DMS153 (cell line): Measurements from ENCODE around the gene ULK4.
"Not testable (repeated sequence)": the region's sequence is repeated elsewhere in the genome, so short reads cannot be mapped to it uniquely, and the experiment has no call there.

Experiments used
- DNase-seq: peaks from one replicate; lab custom pipeline; 2025; lab: John Stamatoyannopoulos, UW

Gene ULK4

GRCh38 chr3:41315126-41315525 is 646.8 kb downstream of the ULK4 start:
- DNase-seq = no peak

- no peak for DNase-seq
These were observed 653.8 kb downstream of the ULK4 start for GRCh38 chr3:41308119-41308518.

- no peak for DNase-seq
These were observed 654.8 kb downstream of the ULK4 start for GRCh38 chr3:41307065-41307464.

GRCh38 chr3:41304593-41304992 is 657.3 kb downstream of the ULK4 start:
- DNase-seq = no peak

GRCh38 chr3:41302295-41302694 is 659.6 kb downstream of the ULK4 start:
- no peak for DNase-seq

- DNase-seq = no peak
These were observed 660.4 kb downstream of the ULK4 start for GRCh38 chr3:41301548-41301947.

GRCh38 chr3:41299036-41299435 is 662.9 kb downstream of the ULK4 start:
- DNase-seq = no peak

GRCh38 chr3:41297750-41298149 is 664.2 kb downstream of the ULK4 start:
- no peak for DNase-seq

- no peak for DNase-seq
These were observed 665.3 kb downstream of the ULK4 start for GRCh38 chr3:41296556-41296955.

- no peak for DNase-seq
These were observed 666.2 kb downstream of the ULK4 start for GRCh38 chr3:41295740-41296139.

GRCh38 chr3:41293169-41293681 is 668.7 kb downstream of the ULK4 start:
- no peak for DNase-seq

GRCh38 chr3:41290736-41291135 is 671.2 kb downstream of the ULK4 start:
- no peak for DNase-seq

- DNase-seq = no peak
These were observed 671.6 kb downstream of the ULK4 start for GRCh38 chr3:41290306-41290705.

GRCh38 chr3:41288785-41289184 is 673.1 kb downstream of the ULK4 start:
- no peak for DNase-seq

GRCh38 chr3:41286305-41286704 is 675.6 kb downstream of the ULK4 start:
- DNase-seq = no peak

- DNase-seq = not testable (repeated sequence)
These were observed 677.0 kb downstream of the ULK4 start for GRCh38 chr3:41284934-41285333.

GRCh38 chr3:41277790-41278465 is 684.0 kb downstream of the ULK4 start:
- peak; percentile 38 for DNase-seq

GRCh38 chr3:41276191-41276590 is 685.7 kb downstream of the ULK4 start:
- DNase-seq = no peak

GRCh38 chr3:41274944-41275668 is 686.8 kb downstream of the ULK4 start:
- no peak for DNase-seq

GRCh38 chr3:41272667-41273066 is 689.2 kb downstream of the ULK4 start:
- DNase-seq = no peak

GRCh38 chr3:41267975-41268640 is 693.8 kb downstream of the ULK4 start:
- DNase-seq = peak; percentile 1

- DNase-seq = no peak
These were observed 696.1 kb downstream of the ULK4 start for GRCh38 chr3:41265823-41266273.

GRCh38 chr3:41265011-41265545 is 696.8 kb downstream of the ULK4 start:
- DNase-seq = no peak
